HL-60 (cell line): ENCODE data around the gene CAMSAP3.

ENCODE experiments used
- DNase-seq, 2 experiments: peaks; one replicate each; pipeline ENCODE4 v3.0.0-alpha.2; 2010 to 2020; ENCODE audit warnings: low read depth in 1 of 2, low spot score in 1 of 2
- H3K27ac ChIP-seq: fragments of 250-450 bp; sonication (Bioruptor Pico); replicated peaks from 2 replicates; pipeline ENCODE4 v1.5.1; 2020; ENCODE audit warnings: mild to moderate bottlenecking, moderate library complexity
- H3K27me3 ChIP-seq: fragments of 250-450 bp; sonication (Bioruptor Pico); 2 replicates; pipeline ENCODE4 v1.5.1; 2021; ENCODE audit warnings: mild to moderate bottlenecking, moderate library complexity; ENCODE audit not compliant: insufficient read depth, poor library complexity, severe bottlenecking
- H3K4me3 ChIP-seq: replicated peaks from 2 replicates; pipeline ENCODE4 v1.5.1; 2011; ENCODE audit warnings: mild to moderate bottlenecking, control low read depth, low read length; ENCODE audit not compliant: insufficient read depth
- CTCF ChIP-seq: IDR thresholded peaks from one replicate; pipeline ENCODE4 v1.5.1; 2011; ENCODE audit warnings: low read length, control low read depth, inconsistent platforms; ENCODE audit not compliant: insufficient read depth
- GABPA ChIP-seq: IDR thresholded peaks from 2 replicates; pipeline ENCODE4 v1.6.1; 2012; ENCODE audit warnings: low read depth
- POLR2AphosphoS5 ChIP-seq: IDR thresholded peaks from 2 replicates; pipeline ENCODE4 v1.6.1; 2012; ENCODE audit warnings: low read depth
- REST ChIP-seq: IDR thresholded peaks from 2 replicates; pipeline ENCODE4 v1.6.1; 2012; ENCODE audit warnings: low read depth; ENCODE audit not compliant: insufficient replicate concordance
- SPI1 ChIP-seq: IDR thresholded peaks from 2 replicates; pipeline ENCODE4 v1.6.1; 2012; ENCODE audit warnings: low read depth, mild to moderate bottlenecking, borderline replicate concordance

The CAMSAP3 gene

GRCh38 chr19:7558667-7559066 is 37.0 kb upstream of the CAMSAP3 start:
- Histone ChIP-seq H3K4me3 (no peak overlapping the region), H3K27me3 (no peaks in the 10 kb centered on the region), H3K27ac (no peak overlapping the region)
- TF ChIP-seq POLR2AphosphoS5 (no peak), SPI1 (no peak), CTCF (no peak), REST (no peak), GABPA (no peak)
- DNase-seq = no peak

- no peak overlapping the region for H3K27ac ChIP-seq
- no peak for TF ChIP-seq SPI1
- TF ChIP-seq CTCF = no peak
- no peak for TF ChIP-seq GABPA
- TF ChIP-seq REST = no peak
- no peak for TF ChIP-seq POLR2AphosphoS5
These were observed 36.6 kb upstream of the CAMSAP3 start for GRCh38 chr19:7559102-7559501.

GRCh38 chr19:7560255-7560654 is 35.4 kb upstream of the CAMSAP3 start:
- H3K27me3 ChIP-seq = no peaks in the 10 kb centered on the region
- no peak overlapping the region for H3K4me3 ChIP-seq
- H3K27ac ChIP-seq = no peak overlapping the region
- TF ChIP-seq SPI1 (no peak), GABPA (no peak), CTCF (no peak), REST (no peak), POLR2AphosphoS5 (no peak)
- DNase-seq = no peak

More at GRCh38 chr19:7559102-7559501, 36.6 kb upstream of the CAMSAP3 start:
- DNase-seq = no peak
- no peaks in the 10 kb centered on the region for H3K27me3 ChIP-seq
- no peak overlapping the region for H3K4me3 ChIP-seq
